HTERT RPE-1 (cell line): ENCODE measurements around the gene PSORS1C1.

Source experiments
- in situ Hi-C: fragments of 300-500 bp; cut with MboI; formaldehyde crosslinking; loops from 4 replicates; pipeline ENCODE4 v1.14.3; 2020; ENCODE audit warnings: low sequenced_read_pairs

PSORS1C1 gene, protein sequence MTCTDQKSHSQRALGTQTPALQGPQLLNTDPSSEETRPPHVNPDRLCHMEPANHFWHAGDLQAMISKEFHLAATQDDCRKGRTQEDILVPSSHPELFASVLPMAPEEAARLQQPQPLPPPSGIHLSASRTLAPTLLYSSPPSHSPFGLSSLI

DNA sequence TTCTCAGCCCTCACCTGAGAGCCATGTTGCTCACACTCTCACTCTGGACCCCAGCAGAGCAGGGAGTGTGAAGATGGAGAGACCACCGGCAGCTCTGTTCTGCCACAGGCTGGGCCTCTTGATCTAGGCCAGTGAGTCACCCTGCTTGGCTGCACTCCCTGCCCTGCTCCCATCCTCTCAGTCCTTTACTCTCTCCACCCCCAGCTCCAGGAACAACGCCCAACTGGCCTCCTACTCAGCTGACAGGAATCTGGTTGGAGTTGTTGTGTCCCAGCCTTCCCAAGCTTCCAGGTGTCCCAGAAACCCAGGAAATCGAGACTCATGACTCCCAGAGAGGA lies at the start of gene PSORS1C1:
Gene PSORS1C1, plus strand, starts transcription at position 260 of the 338 bp plus-strand sequence. CDS start 14,833 bp downstream, outside the sequence.
- in situ Hi-C loops, result no loop called here

DNA sequence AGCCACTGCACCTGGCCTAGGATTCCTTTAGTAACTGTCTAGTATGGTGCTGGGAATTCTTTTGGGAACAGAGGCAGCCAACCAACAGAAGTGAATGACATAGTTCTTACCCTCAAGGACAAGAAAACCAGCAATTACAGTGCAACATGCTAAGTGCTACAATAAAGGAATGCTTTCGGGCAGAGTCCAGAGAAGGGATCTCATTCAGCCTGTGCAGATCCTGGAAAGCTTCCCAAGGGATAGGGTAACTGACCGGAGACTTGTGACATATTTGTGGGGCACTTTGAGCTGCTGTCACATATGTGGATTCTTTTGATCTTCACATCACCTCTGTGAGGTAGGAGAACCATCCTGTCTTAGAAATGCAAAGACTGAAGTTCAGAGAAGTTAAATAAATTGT lies 49.0 kb upstream of the PSORS1C1 start:
- in situ Hi-C loops, result loop anchor here (25.0 kb wide), 1 partner anchor 128 kb away; the partner anchor contains the start of genes MUCL3 and SFTA2

DNA sequence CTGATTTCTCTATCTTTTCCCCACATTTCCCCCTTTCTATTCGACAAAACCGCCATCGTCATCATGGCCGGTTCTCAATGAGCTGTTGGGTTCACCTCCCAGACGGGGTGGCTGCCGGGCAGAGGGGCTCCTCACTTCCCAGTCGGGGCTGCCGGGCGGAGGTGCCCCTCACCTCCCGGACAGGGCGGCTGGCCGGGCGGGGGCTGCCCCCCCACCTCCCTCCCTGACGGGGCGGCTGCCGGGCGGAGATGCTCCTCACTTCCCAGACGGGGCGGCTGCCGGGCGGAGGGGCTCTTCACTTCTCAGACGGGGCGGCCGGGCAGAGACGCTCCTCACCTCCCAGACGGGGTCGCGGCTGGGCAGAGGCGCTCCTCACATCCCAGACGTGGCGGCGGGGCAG lies 47.6 kb upstream of the PSORS1C1 start:
- in situ Hi-C loops, result loop anchor here (25.0 kb wide), 1 partner anchor 130 kb away; the partner anchor contains the start of genes MUCL3 and SFTA2

DNA sequence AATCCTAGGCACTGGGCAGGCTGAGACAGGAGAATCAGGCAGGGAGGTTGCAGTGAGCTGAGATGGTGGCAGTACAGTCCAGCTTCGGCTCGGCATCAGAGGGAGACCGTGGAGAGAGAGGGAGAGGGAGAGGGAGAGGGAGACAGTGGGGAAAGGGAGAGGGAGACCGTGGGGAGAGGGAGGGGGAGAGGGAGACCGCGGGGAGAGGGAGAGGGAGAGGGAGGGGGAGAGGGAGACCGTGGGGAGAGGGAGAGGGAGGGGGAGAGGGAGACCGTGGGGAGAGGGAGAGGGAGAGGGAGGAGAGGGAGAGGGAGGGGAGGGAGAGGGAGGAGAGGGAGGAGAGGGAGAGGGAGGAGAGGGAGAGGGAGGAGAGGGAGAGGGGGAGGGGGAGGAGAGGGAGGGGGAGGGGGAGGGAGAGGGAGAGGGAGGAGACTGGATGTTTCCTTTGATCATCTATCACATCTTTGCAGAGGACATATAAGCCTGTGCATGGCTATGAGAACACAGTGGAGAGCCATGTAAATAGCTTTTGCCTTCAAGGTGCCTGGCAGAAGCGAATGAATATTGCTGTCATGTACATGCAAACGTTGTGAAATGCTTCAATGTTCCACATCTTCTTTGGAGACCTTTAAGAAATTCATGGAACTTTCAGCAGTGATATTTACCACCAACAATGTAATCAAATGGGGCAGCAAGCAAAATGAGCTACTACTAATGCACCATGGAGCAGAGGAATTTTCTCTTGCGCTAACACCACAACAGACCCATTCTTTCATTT lies 46.5 kb upstream of the PSORS1C1 start:
- in situ Hi-C loops, result loop anchor here (25.0 kb wide), 1 partner anchor 131 kb away; the partner anchor contains the start of genes MUCL3 and SFTA2

DNA sequence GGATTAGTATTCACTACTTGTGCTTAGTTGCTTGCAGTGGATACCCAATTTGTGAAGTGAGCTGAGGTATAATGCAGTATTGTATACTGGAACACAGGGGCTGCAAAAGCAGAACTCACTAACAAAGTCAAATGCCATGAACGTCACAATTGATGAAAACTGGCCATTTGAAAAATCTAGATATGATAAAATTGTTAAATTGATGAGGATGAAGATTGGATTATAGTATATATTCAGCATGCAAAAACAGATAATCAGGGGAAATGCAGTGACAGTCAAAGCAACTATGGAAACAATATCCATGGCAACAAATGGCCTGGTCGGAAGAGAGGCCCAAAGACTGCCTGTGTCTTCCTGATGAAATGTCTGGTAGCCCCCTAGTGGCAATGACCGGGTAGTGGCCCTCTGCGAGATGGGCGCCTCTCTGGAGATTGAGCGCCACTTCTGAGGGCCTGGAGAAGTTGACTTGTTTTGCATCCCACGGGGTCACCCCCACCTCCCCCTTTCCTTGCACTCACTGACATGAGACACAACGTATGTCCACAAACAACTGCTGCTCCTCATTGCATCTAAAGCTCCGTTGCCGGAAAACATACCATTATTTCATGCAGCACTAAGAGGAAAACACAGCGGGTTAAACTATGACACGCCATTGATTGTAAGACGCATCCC lies 45.8 kb upstream of the PSORS1C1 start:
- in situ Hi-C loops, result loop anchor here (25.0 kb wide), 1 partner anchor 132 kb away; the partner anchor contains the start of genes MUCL3 and SFTA2

DNA sequence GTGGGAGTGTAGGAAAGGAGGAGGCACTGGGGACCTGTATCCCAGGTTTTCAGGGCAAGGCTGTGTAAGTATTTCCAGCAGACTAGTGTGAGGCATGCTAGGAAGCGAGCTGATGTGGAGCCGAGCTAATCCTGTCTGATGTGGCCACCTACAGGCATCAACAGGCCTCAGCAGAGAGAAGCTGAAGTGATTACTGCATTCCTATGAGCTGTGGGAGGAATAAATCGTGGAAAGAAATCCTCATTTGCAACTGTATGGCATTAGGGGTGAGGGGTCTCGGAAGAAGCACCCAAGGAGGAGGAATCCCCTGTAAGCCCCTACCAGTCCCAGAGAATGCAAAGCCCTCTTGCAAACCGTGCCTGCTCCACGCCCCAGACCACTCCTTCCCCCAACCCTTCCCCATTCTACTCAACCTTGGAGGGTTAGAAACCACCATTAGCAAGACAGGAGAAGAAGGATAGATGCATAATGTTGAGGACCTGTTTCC lies 43.8 kb upstream of the PSORS1C1 start:
- in situ Hi-C loops, result loop anchor here (25.0 kb wide), 1 partner anchor 133 kb away; the partner anchor contains the start of genes MUCL3 and SFTA2

DNA sequence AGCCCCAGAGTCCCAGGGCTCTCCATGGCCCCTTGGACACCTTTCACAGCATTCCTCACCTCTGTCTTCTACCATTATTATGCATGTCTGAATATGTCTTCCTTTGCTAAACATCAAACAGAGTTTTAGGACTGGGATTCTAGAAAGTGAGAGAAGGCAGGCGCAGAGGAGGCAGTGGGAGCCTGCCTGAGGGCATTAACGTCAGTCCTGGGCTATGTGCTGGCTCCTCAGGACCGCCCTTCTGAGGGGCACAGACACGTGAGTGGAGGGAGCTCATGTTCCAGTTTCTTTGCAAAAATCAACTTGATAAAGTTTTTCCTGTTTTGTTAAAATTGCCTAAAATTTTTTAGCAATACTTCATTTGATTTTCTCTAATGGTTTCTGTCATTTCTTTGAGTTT lies 40.2 kb upstream of the PSORS1C1 start:
- in situ Hi-C loops, result loop anchor here (25.0 kb wide), 1 partner anchor 137 kb away; the partner anchor contains the start of genes MUCL3 and SFTA2

DNA sequence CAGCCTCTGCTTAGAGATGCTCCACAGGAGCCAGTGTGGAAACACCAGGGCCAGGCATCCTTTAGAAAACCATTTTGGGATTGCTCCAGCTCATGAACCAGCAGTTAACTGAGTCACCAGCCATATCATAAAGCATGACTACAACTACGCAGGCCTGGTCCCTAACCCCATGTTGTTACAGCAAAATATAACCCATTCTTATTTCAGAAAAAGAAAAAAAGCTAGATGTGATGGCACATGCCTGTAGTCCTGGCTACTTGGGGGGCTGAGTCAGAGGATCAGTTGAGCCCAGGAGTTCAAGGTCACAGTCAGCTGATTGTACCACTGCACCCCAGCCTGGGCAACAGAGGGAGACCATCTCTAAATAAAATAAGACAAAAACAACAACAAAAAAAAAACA lies 39.1 kb upstream of the PSORS1C1 start:
- in situ Hi-C loops, result no loop called here

DNA sequence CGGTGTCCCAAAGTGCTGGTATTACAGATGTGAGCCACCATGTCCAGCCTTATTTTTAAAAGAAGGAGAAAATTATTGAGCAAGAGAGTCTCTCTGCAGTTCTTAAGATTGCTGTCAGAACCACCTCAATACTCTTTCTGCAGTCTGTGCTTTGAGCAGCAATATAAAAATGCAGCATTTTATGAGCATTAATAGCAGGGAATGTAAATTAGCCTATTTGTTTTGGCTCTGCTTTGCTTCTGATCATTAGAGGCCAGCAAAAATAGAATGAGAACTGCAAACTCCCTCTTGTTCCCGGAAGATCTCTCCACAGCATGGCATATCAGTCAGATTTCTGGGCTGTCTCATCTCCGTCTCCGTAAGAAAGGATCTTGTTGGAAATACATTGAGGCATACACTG lies 38.0 kb upstream of the PSORS1C1 start:
- in situ Hi-C loops, result no loop called here

DNA sequence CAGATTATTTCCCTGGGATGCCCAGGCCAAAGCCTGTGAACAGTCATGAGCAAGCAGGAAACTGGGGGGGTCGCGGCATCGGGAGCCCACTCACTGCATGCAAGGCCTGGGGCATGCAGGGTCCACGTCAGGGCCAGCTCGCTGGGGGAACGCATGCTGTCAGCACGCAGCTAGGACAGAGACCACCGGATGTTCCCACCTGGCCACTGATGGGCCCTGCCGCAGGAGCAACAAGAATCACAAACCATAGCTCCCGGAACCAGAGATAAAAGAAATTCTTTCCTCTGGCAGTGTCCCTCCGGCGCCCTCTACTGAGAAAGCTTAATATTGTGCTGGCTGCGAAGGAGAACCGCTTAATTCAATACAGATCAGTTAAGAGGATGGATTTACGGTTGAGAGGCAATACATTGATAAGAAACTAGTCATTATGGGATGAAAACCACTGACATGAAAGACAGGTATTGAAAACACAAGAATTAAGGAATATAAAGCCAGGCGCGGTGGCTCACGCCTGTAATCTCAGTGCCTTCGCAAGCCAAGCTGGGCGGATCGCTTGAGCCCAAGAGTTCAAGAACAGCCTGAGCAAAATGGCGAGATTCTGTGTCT lies 34.8 kb upstream of the PSORS1C1 start:
- in situ Hi-C loops, result no loop called here

DNA sequence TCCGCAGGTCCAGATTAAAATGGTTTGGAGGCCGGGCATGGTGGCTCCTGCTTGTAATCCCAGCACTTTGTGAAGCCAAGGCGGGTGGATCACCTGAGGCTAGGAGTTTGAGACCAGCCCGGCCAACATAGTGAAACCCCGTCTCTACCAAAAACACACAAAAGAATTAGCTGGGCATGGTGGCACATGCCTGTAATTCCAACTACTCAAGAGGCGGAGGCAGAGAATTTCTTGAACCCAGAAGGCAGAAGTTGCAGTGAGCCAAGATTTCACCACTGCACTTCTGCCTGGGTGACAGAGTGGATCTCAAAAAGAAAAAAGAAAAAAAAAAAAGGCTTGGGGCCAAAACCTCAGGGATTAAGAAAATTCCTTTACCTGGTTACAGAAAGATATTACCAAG lies 32.7 kb upstream of the PSORS1C1 start:
- in situ Hi-C loops, result no loop called here

DNA sequence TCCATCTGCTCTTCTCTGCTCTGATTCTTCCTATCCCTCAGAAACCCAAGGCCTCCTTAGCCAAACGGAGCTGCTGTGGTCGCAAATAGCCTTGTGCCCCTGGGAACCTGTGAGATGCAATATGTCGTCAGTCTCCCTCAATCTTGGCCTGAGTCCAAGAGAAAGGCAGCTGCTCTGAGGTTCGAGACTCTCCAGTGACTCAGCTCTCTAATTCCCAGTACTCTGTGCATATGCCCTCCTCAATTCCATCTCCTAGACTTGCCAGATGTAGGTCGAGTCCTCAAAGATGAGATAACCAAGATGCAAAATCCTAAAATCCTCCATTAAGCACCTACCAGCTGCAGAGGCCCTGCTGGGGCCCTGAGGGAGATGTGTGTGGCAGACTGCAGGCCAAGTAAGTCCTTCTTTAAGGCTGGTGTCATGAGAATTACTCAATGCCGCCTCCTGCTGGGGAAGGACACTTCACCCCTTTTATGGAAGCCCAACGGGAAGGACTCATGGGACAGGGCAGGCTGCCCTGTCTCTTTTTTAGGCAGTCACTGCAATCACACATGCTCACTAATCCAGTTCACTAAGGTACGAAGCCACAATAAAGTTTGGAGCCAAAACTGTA lies 30.8 kb upstream of the PSORS1C1 start:
- in situ Hi-C loops, result no loop called here

DNA sequence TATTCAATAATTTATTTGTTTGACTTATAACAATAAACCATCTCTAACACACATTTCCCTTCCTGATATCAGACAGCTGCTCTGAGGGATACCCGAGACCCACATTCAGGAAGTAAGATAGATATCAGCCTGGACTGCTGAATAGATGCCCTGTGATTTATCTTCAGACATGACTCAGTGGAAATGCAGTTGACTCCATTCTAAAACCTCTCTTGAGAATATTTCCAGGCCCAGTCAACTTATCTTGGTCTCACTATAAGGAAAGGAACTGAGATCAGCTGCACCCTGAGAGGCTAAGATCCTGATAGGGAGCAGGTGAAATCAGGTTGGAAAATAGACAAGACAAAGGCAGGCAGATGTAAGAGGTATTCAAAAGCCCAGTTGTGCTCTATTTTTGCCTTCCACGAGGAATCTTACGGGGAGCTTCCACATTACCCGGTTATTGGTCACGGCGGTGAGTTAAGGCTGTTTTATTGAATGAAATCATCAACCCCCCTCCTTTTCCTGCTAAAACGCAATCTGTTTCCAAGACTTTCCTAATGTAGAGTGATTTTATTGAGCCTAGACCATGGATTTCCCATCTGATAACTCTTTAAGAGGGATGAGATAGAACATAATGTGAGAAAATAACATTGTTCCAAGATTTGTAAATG lies 27.7 kb upstream of the PSORS1C1 start:
- in situ Hi-C loops, result no loop called here

DNA sequence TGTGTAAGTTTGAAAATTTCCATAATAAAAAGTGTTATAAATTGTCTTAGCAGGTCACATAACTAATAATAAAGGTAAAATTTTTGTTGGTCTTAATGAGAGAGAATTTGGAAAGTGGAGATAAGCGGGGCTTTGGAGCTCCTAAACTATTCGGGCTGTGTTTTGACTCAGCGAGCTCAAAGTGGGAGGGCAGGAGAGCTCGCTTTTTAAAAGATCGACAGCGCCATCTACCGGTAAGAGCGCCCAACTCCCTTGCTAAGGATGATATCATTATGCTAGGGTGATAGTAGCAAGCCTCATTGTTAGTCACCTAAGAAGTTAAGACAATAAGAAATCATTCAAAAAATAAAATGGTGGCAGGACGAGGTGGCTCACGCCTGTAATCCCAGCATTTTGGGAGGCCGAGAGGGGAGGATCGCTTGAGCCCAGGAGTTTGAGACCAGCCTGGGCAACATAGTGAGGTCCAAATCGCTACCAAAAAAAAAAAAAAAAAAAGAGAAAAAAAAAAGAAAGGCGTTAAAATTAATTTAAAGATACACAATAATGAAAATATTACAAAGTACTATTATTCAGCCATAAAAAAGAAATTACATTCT lies 27.0 kb upstream of the PSORS1C1 start:
- in situ Hi-C loops, result no loop called here

DNA sequence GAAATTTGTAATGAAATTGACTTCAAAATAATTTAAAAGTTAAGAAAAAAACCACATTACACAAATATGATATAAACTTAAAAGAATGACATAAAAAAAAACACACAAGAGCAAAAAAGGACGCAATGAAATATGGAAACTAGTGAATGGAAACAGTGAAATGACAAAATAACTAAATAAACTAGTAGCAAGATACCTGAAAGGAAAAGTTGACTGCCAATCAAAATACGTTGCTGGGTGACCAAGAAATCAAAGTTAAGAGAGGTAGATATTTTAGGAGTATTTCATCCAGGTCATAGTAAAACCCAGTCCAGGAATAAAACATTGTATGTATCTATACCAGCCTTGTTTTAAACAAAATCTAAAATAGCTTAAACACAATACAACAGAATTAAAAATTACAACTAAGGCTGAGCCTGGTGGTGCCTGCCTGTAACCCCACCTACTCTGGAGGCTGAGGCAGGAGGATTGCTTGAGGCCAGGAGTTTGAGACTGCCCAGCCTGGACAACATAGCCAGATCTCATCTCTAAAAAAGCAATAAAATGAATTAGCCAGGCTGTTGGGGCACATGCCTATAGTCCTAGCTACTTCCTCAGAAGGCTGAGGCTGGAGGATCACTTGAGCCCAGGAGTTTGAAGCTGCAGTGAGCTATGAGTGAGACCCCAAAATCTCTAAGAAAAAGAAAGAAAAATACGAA lies 24.2 kb upstream of the PSORS1C1 start:
- in situ Hi-C loops, result no loop called here

DNA sequence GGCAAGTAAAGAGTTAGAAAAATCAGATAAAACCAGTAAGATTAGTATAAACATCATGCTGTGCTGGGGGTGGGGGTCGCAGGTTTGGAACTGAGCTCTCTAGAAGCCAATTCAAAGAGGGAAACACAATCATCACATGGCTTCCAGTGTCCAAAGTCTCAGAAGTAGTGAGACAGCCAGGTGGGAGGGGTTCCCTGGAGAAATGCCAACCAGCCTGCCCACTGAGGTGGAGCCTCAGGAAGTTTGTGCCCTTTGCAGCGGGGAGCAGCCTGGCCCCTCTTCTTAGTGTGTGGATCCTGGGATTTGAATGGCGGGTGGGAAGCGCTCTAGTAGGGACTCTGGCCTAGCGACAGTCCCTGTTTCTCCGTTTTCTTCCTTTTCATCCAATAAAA lies 23.6 kb upstream of the PSORS1C1 start:
- in situ Hi-C loops, result no loop called here

DNA sequence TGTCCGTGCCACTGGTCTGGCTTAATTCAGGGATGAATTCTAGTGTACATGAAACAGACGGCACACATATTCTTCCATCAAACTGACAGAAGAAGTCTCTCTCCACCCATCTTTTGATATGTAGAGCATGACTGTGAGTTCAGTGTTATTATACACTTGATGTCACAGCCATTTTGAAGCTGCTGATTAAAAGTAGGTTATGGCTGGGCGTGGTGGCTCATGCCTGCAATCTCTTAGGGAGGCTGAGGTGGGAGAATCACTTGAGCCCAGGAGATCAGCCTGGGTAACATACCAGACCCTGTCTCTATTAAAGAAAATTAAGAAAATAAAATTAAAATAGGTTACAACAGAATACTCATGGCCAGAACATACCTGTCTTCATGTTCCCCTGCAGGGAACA lies 22.9 kb upstream of the PSORS1C1 start:
- in situ Hi-C loops, result no loop called here

DNA sequence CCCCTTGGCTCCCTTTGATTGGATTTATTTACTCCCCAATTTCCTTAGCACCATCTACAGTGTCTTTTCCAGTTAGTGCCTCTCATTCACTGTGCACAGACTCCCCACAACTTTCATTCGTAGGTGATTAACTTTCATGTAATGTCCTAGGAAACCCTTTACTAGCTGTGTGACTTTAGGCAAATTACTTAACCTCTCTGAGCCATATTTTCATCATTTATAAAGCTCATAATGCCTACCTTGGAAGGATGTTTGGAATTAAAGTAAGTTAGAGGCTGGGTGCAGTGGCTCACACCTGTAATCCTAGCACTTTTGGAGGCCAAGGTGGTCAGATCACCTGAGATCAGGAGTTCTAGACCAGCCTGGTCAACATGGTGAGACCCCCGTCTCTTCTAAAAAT lies 22.4 kb upstream of the PSORS1C1 start:
- in situ Hi-C loops, result no loop called here
